ENCODE results near the gene MLST8. TPM values are rescaled to one million over a fixed set of nuclear protein-coding genes. Genes with fewer than 3 reads are reported as not detected.

MLST8 gene
- total RNA-seq, 1 donor from 2014 or later: 29.9 TPM

DNA sequence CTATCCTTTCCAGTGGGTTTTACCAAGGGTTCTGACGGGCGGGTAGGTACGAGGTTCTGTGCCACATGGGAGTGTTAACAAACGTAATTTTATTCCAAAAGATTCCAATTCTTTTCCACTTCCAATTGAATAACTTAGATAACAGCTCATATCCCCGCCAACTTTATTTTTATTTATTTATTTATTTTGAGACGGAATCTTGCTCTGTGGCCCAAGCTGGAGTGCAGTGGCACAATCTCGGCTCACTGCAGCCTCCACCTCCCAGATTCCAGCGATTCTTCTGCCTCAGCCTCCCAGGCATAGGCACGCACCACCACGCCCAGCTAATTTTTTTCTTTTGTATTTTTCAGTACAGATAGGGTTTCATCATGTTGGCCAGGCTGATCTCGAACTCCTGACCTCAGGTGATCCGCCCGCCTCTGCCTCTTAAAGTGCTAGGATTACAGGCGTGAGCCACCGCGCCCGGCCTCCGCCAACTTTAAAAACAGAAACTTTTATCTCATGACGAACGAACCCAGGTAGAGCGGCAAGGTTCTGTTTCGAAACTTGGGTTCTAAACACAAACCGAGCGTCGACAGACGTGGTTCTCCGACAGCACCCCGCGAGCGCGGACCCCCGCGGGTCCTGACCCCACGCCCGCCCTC is 45.5 kb downstream of the MLST8 start:
- Histone ChIP-seq H3K36me3 (peaks cover 44% of the 10 kb centered on the region), H3K9me3 (no peaks in the 10 kb centered on the region), H3K4me1 (peaks cover 16% of the 10 kb centered on the region), H3K4me3 (peak overlapping the region; percentile 70), H3K27me3 (no peaks in the 10 kb centered on the region), H3K27ac (peak overlapping the region; percentile 83)
- DNase-seq (no peak), ATAC-seq (no peak)
- intact Hi-C loops (cut with DNase I): no loop called here
- TF ChIP-seq, protein P1, sequence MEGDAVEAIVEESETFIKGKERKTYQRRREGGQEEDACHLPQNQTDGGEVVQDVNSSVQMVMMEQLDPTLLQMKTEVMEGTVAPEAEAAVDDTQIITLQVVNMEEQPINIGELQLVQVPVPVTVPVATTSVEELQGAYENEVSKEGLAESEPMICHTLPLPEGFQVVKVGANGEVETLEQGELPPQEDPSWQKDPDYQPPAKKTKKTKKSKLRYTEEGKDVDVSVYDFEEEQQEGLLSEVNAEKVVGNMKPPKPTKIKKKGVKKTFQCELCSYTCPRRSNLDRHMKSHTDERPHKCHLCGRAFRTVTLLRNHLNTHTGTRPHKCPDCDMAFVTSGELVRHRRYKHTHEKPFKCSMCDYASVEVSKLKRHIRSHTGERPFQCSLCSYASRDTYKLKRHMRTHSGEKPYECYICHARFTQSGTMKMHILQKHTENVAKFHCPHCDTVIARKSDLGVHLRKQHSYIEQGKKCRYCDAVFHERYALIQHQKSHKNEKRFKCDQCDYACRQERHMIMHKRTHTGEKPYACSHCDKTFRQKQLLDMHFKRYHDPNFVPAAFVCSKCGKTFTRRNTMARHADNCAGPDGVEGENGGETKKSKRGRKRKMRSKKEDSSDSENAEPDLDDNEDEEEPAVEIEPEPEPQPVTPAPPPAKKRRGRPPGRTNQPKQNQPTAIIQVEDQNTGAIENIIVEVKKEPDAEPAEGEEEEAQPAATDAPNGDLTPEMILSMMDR (IDR thresholded peaks at IDR 0.05): no peak

DNA sequence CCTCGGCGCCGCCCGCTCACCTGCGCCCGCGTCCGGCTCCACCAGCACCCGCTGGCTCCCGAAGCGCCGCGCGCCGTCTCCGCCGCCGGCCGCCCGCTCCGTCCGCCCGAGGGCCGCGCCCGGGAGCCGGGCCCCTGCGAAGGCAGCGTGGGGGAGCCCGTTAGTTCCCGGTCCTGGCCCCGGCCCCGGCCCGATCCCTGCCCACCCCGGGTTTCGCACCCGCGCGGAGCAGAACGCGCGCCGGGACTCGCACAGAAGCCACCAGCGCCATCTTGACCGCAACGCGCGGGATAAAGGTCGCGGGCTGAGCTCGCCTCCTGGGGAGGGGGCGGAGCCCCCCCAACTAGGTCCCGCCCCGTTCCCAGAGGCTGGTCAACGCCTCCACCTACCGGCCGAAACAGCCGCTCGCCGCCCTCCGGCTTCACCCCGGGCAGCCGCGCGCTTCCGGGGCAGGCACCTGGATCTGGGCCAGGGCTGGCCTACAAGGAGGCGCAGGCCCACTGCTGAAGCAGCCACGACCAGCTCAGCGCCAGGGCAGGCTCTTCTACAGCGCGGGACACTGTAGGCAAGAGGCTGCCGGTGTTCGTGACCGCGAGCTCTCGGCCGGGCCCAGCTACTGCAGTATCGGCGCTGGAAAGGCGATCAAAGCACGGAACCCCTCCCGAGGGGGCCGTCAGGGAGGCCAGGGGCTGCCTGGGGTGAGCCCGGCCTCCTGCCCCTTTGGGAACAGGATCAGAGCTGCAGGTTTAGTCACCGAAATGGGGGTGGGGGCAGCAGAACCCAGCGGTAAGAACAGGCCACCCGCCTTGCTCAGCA is 46.2 kb downstream of the MLST8 start, which contains the start of gene ECI1:
ECI1 (minus strand) TSS at position 292 of the 816 bp plus-strand sequence; CDS start at position 271, 21 bp downstream.
- peak; percentile 99 for ATAC-seq
- peak within 1 kb of the TSS; percentile 83 for H3K27ac ChIP-seq
- TF ChIP-seq, protein P1 (IDR thresholded peaks at IDR 0.05): peak; percentile 76
- no peaks in the 10 kb centered on the region for H3K27me3 ChIP-seq
- H3K36me3 ChIP-seq: peaks cover 44% of the 10 kb centered on the region
- peaks cover 16% of the 10 kb centered on the region for H3K4me1 ChIP-seq
- H3K9me3 ChIP-seq: no peaks in the 10 kb centered on the region
- H3K4me3 ChIP-seq: peak within 1 kb of the TSS; percentile 70
- DNase-seq: peak; percentile 98
- intact Hi-C loops (cut with DNase I): no loop called here

DNA sequence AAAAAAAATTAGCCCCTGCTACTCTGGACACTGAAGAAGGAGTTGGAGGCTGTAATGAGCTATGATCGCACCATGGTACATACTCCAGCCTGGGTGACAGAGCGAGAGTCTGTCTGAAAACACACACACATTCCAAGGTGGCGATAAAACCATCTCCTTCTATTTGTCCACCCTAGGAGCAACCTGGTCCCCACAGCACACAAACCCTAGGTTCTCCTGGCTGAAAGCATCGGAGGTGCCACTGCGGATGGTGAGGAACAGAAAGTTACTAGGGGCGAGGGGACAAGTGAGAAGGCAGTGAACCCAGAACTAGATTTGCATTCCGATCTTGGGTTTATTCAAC is 47.5 kb downstream of the MLST8 start:
- no peak overlapping the region for H3K4me3 ChIP-seq
- intact Hi-C loops (cut with DNase I): no loop called here
- TF ChIP-seq, protein P1 (IDR thresholded peaks at IDR 0.05): no peak
- no peaks in the 10 kb centered on the region for H3K27me3 ChIP-seq
- H3K27ac ChIP-seq: no peak overlapping the region
- no peaks in the 10 kb centered on the region for H3K9me3 ChIP-seq
- no peak for ATAC-seq
- peaks cover 53% of the 10 kb centered on the region for H3K36me3 ChIP-seq
- DNase-seq: no peak
- H3K4me1 ChIP-seq: peaks cover 16% of the 10 kb centered on the region

DNA sequence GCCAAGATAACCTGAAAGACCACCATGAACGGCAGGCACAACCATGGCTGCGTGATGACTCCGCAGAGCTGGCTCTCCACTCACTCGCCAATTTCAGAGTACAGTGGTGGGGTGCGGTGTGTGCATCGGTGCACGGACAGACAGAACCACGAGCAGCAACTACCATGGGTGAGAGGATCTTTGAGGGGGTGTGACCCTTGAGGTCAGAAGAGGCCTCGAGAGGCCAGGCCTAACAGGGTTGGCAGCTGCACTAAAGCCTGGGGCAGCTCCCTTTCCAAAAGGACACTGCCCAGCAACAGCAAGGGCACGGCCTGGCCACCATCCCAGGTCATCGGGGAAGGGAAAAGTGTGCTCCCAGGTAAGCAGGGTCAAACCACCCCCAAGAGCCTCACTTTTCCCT is 48.0 kb downstream of the MLST8 start:
- H3K27me3 ChIP-seq: no peaks in the 10 kb centered on the region
- intact Hi-C loops (cut with DNase I): no loop called here
- TF ChIP-seq, protein P1 (IDR thresholded peaks at IDR 0.05): no peak
- ATAC-seq (no peak), DNase-seq (no peak)
- H3K9me3 ChIP-seq: no peaks in the 10 kb centered on the region
- H3K27ac ChIP-seq: no peak overlapping the region
- H3K4me3 ChIP-seq: no peak overlapping the region
- H3K4me1 ChIP-seq: peaks cover 16% of the 10 kb centered on the region
- H3K36me3 ChIP-seq: peaks cover 58% of the 10 kb centered on the region

DNA sequence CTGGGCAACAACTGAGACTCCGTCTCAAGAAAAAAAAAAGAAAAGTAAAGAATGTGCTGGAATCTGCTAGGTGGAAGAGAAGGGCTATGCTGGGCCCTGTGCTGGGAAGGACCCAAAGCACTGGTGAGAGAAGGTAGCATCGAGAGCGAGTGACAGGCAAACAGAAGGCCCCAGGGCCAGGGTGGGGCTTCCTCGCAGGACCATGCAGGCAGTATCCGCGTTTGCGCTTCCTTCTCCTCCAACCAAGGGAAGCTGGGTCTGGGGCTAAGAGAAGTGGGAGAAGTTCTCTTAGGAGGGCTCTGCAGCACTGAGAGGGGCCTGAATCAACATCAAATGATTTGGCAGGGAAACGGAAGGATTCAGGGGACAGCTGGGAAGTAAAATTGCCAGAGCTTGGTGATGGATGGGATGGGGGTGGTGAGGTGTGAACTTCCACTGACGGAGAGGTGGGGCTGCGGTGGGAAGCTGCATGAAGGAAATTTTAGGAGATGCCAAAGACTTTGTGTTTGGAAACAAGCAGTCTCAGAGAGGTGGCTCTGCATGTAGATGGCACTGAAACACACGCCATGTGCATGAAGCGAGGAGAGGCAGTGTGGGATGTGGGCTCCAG is 51.4 kb downstream of the MLST8 start:
- H3K27ac ChIP-seq: no peak overlapping the region
- H3K4me1 ChIP-seq: peaks cover 6% of the 10 kb centered on the region
- no peaks in the 10 kb centered on the region for H3K9me3 ChIP-seq
- TF ChIP-seq, protein P1 (IDR thresholded peaks at IDR 0.05): no peak
- ATAC-seq: no peak
- peaks cover 91% of the 10 kb centered on the region for H3K36me3 ChIP-seq
- H3K4me3 ChIP-seq: no peak overlapping the region
- intact Hi-C loops (cut with DNase I): no loop called here
- no peaks in the 10 kb centered on the region for H3K27me3 ChIP-seq
- no peak for DNase-seq
